CD1c-positive myeloid dendritic cell (primary cell): Measurements from ENCODE around the gene SYNRG.

Experiments used
- DNase-seq: peaks from one replicate; pipeline ENCODE4 v3.0.0-alpha.2; 2016; ENCODE audit errors: extremely low spot score

SYNRG gene

GRCh38 chr17:37503148-37503547 lies 106.1 kb downstream of the SYNRG start:
- no peak for DNase-seq

GRCh38 chr17:37502009-37502936 lies 106.9 kb downstream of the SYNRG start:
- no peak for DNase-seq

- no peak for DNase-seq
These were observed 108.8 kb downstream of the SYNRG start for GRCh38 chr17:37500378-37500777.

GRCh38 chr17:37494971-37495370 lies 114.2 kb downstream of the SYNRG start:
- no peak for DNase-seq

GRCh38 chr17:37494401-37494831 lies 114.8 kb downstream of the SYNRG start:
- no peak for DNase-seq

GRCh38 chr17:37493249-37494027 lies 115.8 kb downstream of the SYNRG start:
- no peak for DNase-seq

GRCh38 chr17:37492167-37492566 lies 117.1 kb downstream of the SYNRG start:
- no peak for DNase-seq

- DNase-seq: peak; percentile 32
These were observed 118.3 kb downstream of the SYNRG start for GRCh38 chr17:37490638-37491614.

- DNase-seq: peak; percentile 65
These were observed 119.1 kb downstream of the SYNRG start for GRCh38 chr17:37490022-37490587.

- DNase-seq: peak; percentile 84
These were observed 119.8 kb downstream of the SYNRG start, which contains the start of gene DUSP14 for GRCh38 chr17:37489197-37490001. Gene DUSP14, plus strand, starts transcription at chr17:37489891. Its CDS starts 22,382 bp downstream, at chr17:37512273.

- peak; percentile 62 for DNase-seq
These were observed 120.5 kb downstream of the SYNRG start for GRCh38 chr17:37488607-37489196.

GRCh38 chr17:37488009-37488604 lies 121.1 kb downstream of the SYNRG start:
- peak; percentile 59 for DNase-seq

GRCh38 chr17:37485938-37486570 lies 123.2 kb downstream of the SYNRG start:
- no peak for DNase-seq

- no peak for DNase-seq
These were observed 125.7 kb downstream of the SYNRG start for GRCh38 chr17:37483311-37484039.

- no peak for DNase-seq
These were observed 128.1 kb downstream of the SYNRG start for GRCh38 chr17:37481001-37481665.

- no peak for DNase-seq
These were observed 128.8 kb downstream of the SYNRG start for GRCh38 chr17:37480427-37480826.

GRCh38 chr17:37479025-37479424 lies 130.2 kb downstream of the SYNRG start:
- DNase-seq: no peak

GRCh38 chr17:37478187-37478586 lies 131.0 kb downstream of the SYNRG start:
- no peak for DNase-seq
